Small intestine (tissue), 7 donors: ENCODE results near the gene ZNF304. TPM values are rescaled to one million over a fixed set of nuclear protein-coding genes. Genes with fewer than 3 reads are reported as not detected.
"Not testable (repeated sequence)": the region's sequence is repeated elsewhere in the genome, so short reads cannot be mapped to it uniquely, and the experiment has no call there.

Source experiments
- DNase-seq, 2 donors: peaks; one replicate each; pipeline versions ENCODE4 v3.0.0 to v3.0.0-alpha.2; 2013
- FAIRE-seq: peaks from 2 replicates; lab custom pipeline; 2012; peaks lifted over from hg19 to GRCh38; lab: Jason Lieb, UNC
- H3K27ac ChIP-seq, 3 donors: one replicate each; pipeline ENCODE4 v1.5.1; 2013; ENCODE audit warnings: low read length in 2 of 3, mild to moderate bottlenecking in 2 of 3, control low read depth in 1 of 3, inconsistent platforms in 1 of 3, low read depth in 1 of 3, moderate library complexity in 1 of 3
- H3K27me3 ChIP-seq, 3 donors: one replicate each; pipeline ENCODE4 v1.6.1; 2013; ENCODE audit warnings: low read length in 3 of 3, inconsistent platforms in 1 of 3; ENCODE audit not compliant: control insufficient read depth in 3 of 3, insufficient read depth in 3 of 3
- H3K36me3 ChIP-seq, 3 donors: one replicate each; pipeline ENCODE4 v1.6.1; 2013; ENCODE audit warnings: low read length in 3 of 3, inconsistent platforms in 1 of 3, low read depth in 1 of 3, mild to moderate bottlenecking in 1 of 3, moderate library complexity in 1 of 3; ENCODE audit not compliant: control insufficient read depth in 3 of 3, insufficient read depth in 2 of 3
- H3K4me1 ChIP-seq, 3 donors: one replicate each; pipeline ENCODE4 v1.6.1; 2013; ENCODE audit warnings: low read length in 2 of 3, inconsistent platforms in 1 of 3, low read depth in 1 of 3, mild to moderate bottlenecking in 1 of 3, moderate library complexity in 1 of 3; ENCODE audit not compliant: control insufficient read depth in 3 of 3, insufficient read depth in 2 of 3
- H3K4me3 ChIP-seq, 3 donors: one replicate each; pipeline ENCODE4 v1.5.1; 2013; ENCODE audit warnings: low read length in 3 of 3, control low read depth in 1 of 3, inconsistent platforms in 1 of 3, low read depth in 1 of 3, mild to moderate bottlenecking in 1 of 3, moderate library complexity in 1 of 3
- H3K9me3 ChIP-seq, 2 donors: one replicate each; pipeline ENCODE4 v1.6.1; 2013; ENCODE audit warnings: low read depth in 1 of 2, low read length in 1 of 2; ENCODE audit not compliant: control insufficient read depth in 2 of 2, insufficient read depth in 1 of 2
- WGBS, 3 donors: extraction: QIAGEN DNeasy Blood & Tissue Kit; methylation state at CpG; one replicate each; pipeline ENCODE4 v1.1.7; 2013; 5-methylcytosine and 5-hydroxymethylcytosine counted together
- polyA plus RNA-seq, 4 donors: library from polyadenylated mRNA; stranded (reverse) in 3 of 4; unstranded in 1 of 4; fragments of 200-250 nt in 3 of 4; fragments of 120-200 nt in 1 of 4; gene quantifications; one replicate each; pipeline versions ENCODE4 v1.2.1 to v1.2.3, GENCODE V29; 2013
- donor health status: healthy with polysubstance abuse.
- donor health status: control.
- donor health status: control.
- donor health status: Bipolar disorder and iron deficiency.
- donor health status: healthy.

Gene ZNF304
- polyA plus RNA-seq, 4 donors = 0.89 to 10.3 (median 1.9) TPM

DNA sequence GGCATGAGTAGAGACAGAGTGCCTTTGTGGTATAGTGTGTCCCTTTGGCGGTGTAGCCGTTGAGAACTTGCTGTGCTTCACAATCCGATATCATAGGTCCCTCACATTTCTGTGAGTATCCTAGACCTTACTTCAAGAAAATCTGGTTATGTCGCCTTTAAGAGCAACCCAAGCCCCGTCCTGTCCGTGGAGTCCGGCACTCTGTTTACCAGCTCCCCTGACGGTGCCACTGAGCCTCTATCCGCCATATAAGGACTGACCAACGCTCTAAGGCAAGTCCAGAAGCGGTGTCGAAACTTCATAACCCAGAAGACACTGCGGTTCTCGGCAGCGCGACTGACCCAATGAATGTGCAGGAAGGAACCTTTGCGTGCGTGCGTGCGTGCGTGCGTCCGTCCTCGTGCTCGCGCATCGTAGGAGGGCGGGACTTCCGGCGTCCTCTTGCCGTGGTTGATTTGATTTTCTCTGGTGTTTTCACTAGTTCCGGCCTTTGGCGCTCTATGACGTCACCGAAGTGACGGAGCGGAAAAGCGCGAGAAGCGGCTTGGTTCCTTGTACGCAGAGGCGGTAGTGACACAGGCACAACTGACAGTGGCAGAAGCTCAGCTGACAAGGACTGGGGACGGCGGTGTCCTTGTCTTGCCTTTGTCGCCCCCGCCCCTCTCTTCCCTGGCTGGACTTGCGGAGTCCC is 12.1 kb downstream of the ZNF304 start, which contains the start of the genes TRAPPC2B and ZNF547:
TSS of gene TRAPPC2B (plus strand) at position 555 of the 691 bp plus-strand sequence. CDS start 1,283 bp downstream, outside the sequence.
TSS of gene ZNF547 (plus strand) at position 555 of the 691 bp plus-strand sequence. CDS start 5,005 bp downstream, outside the sequence.
- FAIRE-seq (peak; percentile 59), DNase-seq (peak; percentile 98 to 100)
- H3K9me3 ChIP-seq = no peaks in the 10 kb centered on the region
- peaks cover 2 to 8% (median 4%) of the 10 kb centered on the region in 3 donors for H3K4me1 ChIP-seq
- no peaks in the 10 kb centered on the region for H3K36me3 ChIP-seq
- H3K27me3 ChIP-seq = no peaks in the 10 kb centered on the region
- H3K27ac ChIP-seq = peak within 1 kb of the TSS; percentile 82 to 95 (median 91)
- H3K4me3 ChIP-seq = peak within 1 kb of the TSS; percentile 72 to 87 (median 82)
- WGBS, 3 donors = 1 to 2% (median 1%) methylated on average over 44 to 47 of the region's 47 CpGs

DNA sequence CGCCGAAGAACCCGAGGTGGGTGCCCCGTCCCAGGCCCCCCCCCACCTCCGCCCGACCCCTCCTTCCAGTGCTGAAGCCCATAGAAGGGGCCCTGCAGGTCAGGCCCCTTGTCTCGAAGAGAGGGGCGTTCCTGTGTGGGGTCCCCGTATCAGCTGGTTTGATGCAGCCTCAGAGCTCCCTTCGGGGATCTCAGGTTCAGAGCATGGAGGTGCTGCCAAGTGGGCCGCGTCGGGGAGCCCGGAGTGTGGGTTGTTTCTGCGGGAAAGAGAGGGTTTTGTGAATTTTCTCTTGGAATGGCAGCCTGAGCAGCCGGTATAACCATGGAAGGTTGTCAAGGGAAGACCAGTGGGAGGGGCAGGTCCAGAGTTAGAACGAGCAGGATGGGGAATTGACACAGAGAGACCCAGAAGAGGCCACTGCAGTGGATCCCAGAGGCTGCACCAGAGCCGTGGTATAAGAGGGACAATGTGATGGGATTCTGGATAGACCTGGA is 12.7 kb downstream of the ZNF304 start:
- Histone ChIP-seq H3K9me3 (no peaks in the 10 kb centered on the region), H3K36me3 (no peaks in the 10 kb centered on the region), H3K4me3 (peak overlapping the region; percentile 72 to 87 (median 82)), H3K27me3 (no peaks in the 10 kb centered on the region), H3K27ac (peak overlapping the region; percentile 75 to 95 (median 91)), H3K4me1 (peaks cover 2 to 8% (median 4%) of the 10 kb centered on the region in 3 donors)
- DNase-seq = peak; percentile 1 to 62
- WGBS, 3 donors = 1 to 3% (median 3%) methylated on average over 14 to 18 of the region's 18 CpGs
- no peak for FAIRE-seq

GRCh38 chr19:57366776-57367175 is 15.7 kb downstream of the ZNF304 start:
- Histone ChIP-seq H3K9me3 (no peaks in the 10 kb centered on the region), H3K4me3 (peak overlapping the region in 1 of 3 donors; percentile 1), H3K4me1 (peaks cover 2 to 8% (median 4%) of the 10 kb centered on the region in 3 donors), H3K27ac (no peak overlapping the region), H3K27me3 (no peaks in the 10 kb centered on the region), H3K36me3 (peaks cover 0 to under 1% (median 0%) of the 10 kb centered on the region in 3 donors)
- DNase-seq (no peak), FAIRE-seq (no peak)
- 94 to 97% (median 97%) methylated on average over 2 of the region's 2 CpGs for WGBS, 3 donors

GRCh38 chr19:57374179-57374578 is 23.1 kb downstream of the ZNF304 start:
- peaks cover 2 to 35% of the 10 kb centered on the region in 2 donors for H3K9me3 ChIP-seq
- no peak overlapping the region for H3K4me3 ChIP-seq
- no peaks in the 10 kb centered on the region for H3K27me3 ChIP-seq
- 95 to 98% (median 97%) methylated on average over 6 of the region's 6 CpGs for WGBS, 3 donors
- no peak overlapping the region for H3K27ac ChIP-seq
- H3K4me1 ChIP-seq = no peaks in the 10 kb centered on the region
- no peak for FAIRE-seq
- peaks cover 4 to 28% (median 5%) of the 10 kb centered on the region in 3 donors for H3K36me3 ChIP-seq
- no peak for DNase-seq

DNA sequence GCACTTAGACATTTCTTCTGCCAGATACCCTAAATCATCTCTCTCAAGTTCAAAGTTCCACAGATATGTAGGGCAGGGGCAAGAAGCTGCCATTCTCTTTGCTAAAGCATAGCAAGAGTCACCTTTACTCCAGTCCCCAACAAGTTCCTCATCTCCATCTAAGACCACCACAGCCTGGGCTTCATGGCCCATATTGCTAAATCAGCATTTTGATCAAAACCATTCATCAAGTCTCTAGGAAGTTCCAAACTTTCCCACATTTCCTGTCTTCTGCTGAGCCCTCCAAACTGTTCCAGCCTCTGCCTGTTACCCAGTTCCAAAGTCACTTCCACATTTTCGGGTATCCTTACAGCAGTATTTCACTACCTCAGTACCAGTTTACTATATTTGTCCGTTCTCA is 23.6 kb downstream of the ZNF304 start:
- not testable (repeated sequence) for FAIRE-seq, H3K4me1 ChIP-seq, DNase-seq, H3K4me3 ChIP-seq, H3K27me3 ChIP-seq, H3K27ac ChIP-seq
- peaks cover 4 to 28% (median 5%) of the 10 kb centered on the region in 3 donors for H3K36me3 ChIP-seq
- WGBS, 3 donors = 92 to 97% (median 97%) methylated on average over 2 of the region's 2 CpGs
- H3K9me3 ChIP-seq = peaks cover 2 to 37% of the 10 kb centered on the region in 2 donors

DNA sequence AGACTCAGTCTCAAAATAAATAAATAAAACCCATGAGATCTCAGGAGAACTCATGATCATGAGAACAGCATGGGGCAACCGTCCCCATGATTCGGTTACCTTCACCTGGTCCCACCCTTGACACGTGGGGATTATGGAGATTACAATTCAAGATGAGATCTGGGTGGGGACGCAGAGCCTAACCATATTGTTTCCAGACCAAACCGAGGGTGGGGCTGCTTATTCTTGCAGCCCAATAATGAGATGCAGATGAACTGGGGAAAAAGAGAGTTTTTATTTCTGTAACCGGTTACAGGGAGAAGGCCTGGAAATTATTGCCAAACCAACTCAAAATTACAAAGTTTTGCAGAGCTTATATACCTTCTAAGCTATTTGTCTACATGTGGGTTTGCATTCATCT is 25.1 kb downstream of the ZNF304 start:
- DNase-seq = no peak
- 95 to 97% (median 96%) methylated on average over 6 of the region's 6 CpGs for WGBS, 3 donors
- FAIRE-seq = no peak
- Histone ChIP-seq H3K4me1 (no peaks in the 10 kb centered on the region), H3K27me3 (no peaks in the 10 kb centered on the region), H3K9me3 (peaks cover 2 to 42% of the 10 kb centered on the region in 2 donors), H3K4me3 (no peak overlapping the region), H3K36me3 (peaks cover 4 to 28% (median 5%) of the 10 kb centered on the region in 3 donors), H3K27ac (no peak overlapping the region)

GRCh38 chr19:57377498-57378146 is 26.6 kb downstream of the ZNF304 start:
- H3K4me3 ChIP-seq = no peak overlapping the region
- H3K27ac ChIP-seq = no peak overlapping the region
- no peak for DNase-seq
- WGBS, 3 donors = 94 to 96% (median 95%) methylated on average over 3 of the region's 3 CpGs
- no peaks in the 10 kb centered on the region for H3K27me3 ChIP-seq
- H3K36me3 ChIP-seq = peaks cover 4 to 23% (median 5%) of the 10 kb centered on the region in 3 donors
- H3K9me3 ChIP-seq = peaks cover 2 to 42% of the 10 kb centered on the region in 2 donors
- H3K4me1 ChIP-seq = no peaks in the 10 kb centered on the region
- no peak for FAIRE-seq

- H3K27ac ChIP-seq = no peak overlapping the region
- FAIRE-seq (no peak), DNase-seq (no peak)
- H3K27me3 ChIP-seq = no peaks in the 10 kb centered on the region
- H3K36me3 ChIP-seq = peaks cover 0 to 6% (median 4%) of the 10 kb centered on the region in 3 donors
- no peak overlapping the region for H3K4me3 ChIP-seq
- H3K9me3 ChIP-seq = peaks cover 2 to 30% of the 10 kb centered on the region in 2 donors
- no peaks in the 10 kb centered on the region for H3K4me1 ChIP-seq
These were observed 29.9 kb downstream of the ZNF304 start for GRCh38 chr19:57380923-57381322.
